Astrocyte of the spinal cord (primary cell): ENCODE data around the gene OLIG1.

Experiments used
- DNase-seq: peaks from one replicate; pipeline ENCODE4 v3.0.0; 2011; ENCODE audit warnings: low read depth, low spot score
- H3K4me3 ChIP-seq: 2 replicates; pipeline ENCODE4 v1.5.1; 2011; ENCODE audit warnings: low read depth, mild to moderate bottlenecking, low read length, moderate library complexity
- in situ Hi-C: cut with HindIII; loops from 2 replicates; pipeline ENCODE4 v1.10.0; 2017; ENCODE audit warnings: low sequenced_read_pairs
- TF ChIP-seq, protein P1 (sequence below): IDR thresholded peaks from 2 replicates; pipeline ENCODE4 v1.5.1; 2012; ENCODE audit warnings: low read depth, mild to moderate bottlenecking, low read length, inconsistent platforms

The OLIG1 gene

DNA sequence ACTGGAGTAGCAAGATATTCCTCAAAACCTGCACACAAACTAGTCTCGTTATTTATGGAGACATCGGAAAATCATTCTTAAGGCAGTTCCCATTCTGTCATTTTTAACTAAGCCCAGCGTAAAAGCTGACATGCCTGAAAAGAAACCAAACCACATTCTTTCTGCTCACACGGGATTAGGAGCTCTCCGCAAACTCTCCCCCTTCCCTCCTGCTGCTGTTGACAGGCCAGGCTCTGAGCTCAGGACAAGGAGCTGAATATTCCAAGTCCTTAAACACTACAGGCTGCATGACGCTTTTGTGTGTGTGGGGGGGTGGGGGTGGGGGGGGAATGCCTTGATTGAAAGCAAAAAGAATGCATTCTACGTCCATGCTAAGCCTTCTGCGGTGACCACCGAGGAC, 5.2 kb downstream of the OLIG1 start:
- no peak for DNase-seq
- TF ChIP-seq, protein P1, sequence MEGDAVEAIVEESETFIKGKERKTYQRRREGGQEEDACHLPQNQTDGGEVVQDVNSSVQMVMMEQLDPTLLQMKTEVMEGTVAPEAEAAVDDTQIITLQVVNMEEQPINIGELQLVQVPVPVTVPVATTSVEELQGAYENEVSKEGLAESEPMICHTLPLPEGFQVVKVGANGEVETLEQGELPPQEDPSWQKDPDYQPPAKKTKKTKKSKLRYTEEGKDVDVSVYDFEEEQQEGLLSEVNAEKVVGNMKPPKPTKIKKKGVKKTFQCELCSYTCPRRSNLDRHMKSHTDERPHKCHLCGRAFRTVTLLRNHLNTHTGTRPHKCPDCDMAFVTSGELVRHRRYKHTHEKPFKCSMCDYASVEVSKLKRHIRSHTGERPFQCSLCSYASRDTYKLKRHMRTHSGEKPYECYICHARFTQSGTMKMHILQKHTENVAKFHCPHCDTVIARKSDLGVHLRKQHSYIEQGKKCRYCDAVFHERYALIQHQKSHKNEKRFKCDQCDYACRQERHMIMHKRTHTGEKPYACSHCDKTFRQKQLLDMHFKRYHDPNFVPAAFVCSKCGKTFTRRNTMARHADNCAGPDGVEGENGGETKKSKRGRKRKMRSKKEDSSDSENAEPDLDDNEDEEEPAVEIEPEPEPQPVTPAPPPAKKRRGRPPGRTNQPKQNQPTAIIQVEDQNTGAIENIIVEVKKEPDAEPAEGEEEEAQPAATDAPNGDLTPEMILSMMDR, result no peak
- H3K4me3 ChIP-seq, result no peak overlapping the region
- in situ Hi-C loops, result no loop called here

DNA sequence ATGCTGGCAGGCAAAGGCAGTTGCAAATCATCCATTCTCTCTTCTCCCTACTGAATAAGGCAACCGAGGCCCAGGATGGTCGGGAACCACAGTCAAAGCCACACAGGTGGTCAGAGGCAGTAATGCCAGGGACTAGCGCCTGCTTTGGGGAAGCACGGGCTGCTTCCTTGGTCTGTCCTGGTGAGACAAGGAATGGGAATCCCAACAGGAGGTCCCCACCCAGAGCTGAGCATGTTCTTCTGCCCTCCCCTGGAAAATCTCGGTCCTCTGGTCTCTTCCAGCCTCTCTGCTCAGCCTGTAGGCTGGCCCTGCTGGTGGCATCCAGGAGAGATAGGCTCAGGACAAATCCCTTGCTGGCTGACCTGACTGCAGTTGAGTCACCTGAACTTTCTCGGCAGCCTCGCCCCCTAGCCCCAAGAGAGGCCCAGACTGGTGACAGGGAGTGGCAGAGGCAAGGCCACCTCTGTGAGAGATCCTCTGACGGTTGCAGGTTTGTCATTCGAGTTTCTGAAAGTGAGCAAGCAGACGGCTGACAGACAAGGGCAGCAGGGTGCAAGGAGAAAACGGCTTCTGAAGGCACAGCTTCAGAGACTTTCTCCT, 5.8 kb downstream of the OLIG1 start:
- no peak overlapping the region for H3K4me3 ChIP-seq
- TF ChIP-seq, protein P1, result no peak
- in situ Hi-C loops, result no loop called here
- no peak for DNase-seq

DNA sequence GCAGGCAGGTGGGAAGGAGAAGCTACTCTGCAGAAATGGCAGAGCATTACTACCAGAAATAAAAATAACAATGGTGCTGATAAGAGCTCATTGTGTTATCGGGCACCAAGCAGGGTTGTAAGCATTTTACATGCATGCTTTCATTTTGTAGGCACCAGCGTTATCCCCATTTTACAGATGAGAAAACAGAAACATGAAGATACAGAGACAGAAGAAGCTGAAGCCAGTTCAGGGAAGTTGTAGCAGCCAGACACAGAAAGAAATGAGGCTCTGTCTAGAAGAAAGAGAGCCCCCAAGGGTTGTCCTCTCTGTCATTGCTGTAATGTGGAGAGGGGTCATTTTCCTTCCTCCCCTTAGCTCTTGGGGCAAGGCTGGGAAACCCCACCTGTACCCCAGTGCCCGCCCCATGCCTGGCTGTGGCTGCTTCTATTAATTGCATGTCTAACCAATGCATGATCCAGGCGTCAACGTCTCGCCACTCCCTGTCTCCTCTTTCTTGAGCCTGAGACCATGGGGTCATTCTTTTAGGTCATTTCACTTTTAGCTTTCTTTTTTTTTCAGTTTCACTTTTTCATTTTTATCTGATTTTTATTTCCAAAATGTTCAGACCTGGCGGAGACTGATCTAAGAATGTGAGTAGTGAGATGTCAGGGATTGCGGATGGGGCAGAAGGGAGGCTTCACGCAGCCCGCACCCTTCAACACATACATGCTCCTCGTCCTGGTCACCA, 6.8 kb downstream of the OLIG1 start:
- in situ Hi-C loops, result no loop called here
- H3K4me3 ChIP-seq, result no peak overlapping the region
- TF ChIP-seq, protein P1, result no peak
- DNase-seq, result no peak

DNA sequence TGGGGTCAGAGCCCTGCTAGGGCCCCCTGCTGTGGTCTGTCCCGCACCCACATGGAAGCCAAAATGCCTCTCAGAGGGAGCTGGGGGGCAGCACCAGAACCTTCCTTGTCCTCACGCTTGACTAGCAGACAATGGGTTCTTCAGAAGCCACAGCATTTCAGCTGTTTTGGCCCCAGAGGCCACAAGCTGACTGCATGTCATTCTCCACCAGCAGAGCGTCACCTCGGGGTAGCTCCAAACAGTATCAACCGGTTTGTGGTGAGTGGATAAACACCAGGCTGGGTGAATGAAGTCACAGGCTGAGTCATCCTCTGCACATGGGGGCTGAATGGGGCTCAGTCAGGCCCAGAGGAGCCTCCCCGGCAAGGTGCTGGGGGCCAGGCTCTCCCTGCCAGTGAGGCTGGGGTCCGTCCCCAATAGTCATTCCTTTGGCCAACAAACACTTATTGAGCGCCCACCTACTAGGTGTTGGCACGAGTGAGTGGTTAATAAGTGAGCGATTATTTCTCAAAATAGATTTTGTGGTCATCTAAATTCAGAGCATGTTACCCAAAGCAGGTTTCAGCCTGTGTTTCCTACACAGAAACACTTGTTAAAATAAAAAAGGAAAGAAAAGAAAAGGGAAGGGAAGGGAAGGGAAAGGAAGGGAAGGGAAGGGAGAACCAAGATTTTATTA, 9.1 kb downstream of the OLIG1 start:
- DNase-seq, result peak; percentile 69
- H3K4me3 ChIP-seq, result no peak overlapping the region
- in situ Hi-C loops, result no loop called here
- TF ChIP-seq, protein P1, result no peak

DNA sequence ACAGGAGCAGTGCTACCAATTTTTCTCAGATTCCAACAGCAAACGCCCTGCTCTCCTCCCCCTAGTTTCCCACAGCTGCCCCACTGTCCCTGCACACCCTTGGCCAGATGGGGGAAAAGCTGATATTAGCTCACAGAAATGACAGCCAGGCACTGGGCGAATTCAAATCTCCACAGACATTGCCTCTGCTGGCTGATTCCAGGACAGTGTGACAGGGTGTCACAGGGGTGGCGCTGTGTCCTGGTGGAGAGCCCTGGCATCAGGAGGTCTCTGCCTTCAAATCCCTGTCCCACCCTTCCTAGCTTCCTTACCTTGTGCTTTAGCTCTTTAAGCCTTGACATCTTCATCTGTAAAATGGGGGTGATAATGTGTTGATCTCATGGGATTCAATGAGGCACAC, 10.4 kb downstream of the OLIG1 start:
- TF ChIP-seq, protein P1, result no peak
- no peak for DNase-seq
- H3K4me3 ChIP-seq, result no peak overlapping the region
- in situ Hi-C loops, result no loop called here

DNA sequence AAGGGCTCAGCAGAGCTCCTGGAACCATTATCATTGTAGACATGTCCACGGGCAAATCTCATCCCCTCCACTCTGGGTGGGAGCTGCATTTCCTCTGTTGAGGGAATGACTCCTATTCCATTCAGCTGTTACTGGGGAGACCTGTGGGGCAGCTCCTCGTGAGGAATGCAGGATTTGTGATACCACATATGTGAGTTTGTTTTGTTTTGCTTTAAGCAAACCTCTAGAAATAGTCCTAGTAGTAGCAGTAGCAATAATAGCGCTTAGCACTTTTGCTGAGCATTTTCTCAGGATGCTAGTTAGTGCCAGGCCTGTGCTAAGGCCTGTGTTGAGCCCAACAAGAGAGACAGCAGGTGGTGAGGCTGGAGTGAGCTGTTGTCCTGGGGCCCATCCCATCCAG, 10.8 kb downstream of the OLIG1 start:
- no peak overlapping the region for H3K4me3 ChIP-seq
- DNase-seq, result no peak
- in situ Hi-C loops, result no loop called here
- TF ChIP-seq, protein P1, result no peak
